ENCODE data around the gene TRAPPC3.

GRCh38 chr1:36089393-36090121 lies 59.7 kb downstream of the TRAPPC3 start:
- TF ChIP-seq CTCF (IDR thresholded peaks at IDR 0.05): no peak
- no peak for TF ChIP-seq POLR2A (IDR thresholded peaks at IDR 0.05)

All from vagina (tissue), 2 donors.